Measurements from ENCODE around the gene REPIN1.

REPIN1 gene

DNA sequence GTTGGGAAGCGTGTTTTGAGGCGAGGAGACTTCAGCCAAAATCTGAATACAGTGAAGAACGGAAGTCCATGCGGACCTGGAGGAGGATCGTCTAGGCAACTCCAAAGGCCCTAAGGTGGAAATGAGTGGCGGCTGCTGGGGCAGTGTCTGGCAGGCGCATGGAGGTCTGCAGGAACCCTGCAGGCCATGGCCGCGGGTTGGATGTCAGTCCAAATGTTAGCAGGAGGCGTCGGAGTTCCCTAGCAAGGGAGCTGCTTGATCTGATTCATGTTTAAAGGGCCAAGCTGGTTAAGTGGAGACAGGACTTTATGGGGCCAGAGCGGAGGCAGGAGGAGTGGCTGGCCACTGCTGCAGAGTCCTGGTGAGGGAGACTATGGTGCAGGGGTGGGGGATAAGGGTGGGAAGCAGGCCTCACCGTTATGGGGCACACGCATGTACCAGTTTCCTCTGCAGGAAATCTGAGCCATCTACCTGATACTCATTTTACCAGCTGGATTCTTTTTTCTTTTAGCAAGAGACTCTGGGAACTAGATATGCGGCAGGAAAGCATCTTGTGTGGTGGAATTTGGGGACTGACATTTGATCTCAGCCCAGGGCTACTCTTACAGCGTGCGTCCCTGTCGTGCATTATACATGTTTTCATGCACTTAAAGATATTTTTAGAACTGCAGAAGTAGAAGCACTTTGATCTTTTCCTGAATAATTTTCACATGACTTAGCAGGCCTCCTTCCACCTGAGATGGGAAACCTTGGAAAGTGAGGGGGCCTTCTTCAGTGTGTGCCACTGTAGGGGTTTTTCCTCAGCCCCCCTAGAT lies 6.6 kb upstream of the REPIN1 start:
- no peak for DNase-seq

- no peak for DNase-seq
These were observed 5.3 kb upstream of the REPIN1 start for GRCh38 chr7:150363370-150363769.

DNA sequence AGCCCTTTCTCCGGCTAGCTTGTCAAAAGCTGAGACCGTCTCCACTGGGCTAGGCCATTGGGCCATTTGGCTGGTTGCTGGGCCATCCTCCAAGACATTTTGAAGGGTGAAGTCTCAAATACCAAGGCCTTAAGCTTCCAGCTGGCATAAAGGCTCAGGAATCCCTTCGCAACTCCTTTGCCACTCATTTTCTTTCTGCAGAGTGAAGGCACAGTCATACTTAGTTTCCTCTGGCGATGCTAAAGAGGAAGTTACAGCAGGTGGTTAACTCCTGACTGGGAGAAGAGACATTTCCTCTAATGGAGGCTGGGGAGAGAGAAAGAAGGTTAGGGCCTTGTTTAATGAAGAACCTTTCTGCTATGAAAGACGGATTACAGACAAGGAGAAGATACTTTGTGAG lies 4.8 kb upstream of the REPIN1 start:
- no peak for DNase-seq

DNA sequence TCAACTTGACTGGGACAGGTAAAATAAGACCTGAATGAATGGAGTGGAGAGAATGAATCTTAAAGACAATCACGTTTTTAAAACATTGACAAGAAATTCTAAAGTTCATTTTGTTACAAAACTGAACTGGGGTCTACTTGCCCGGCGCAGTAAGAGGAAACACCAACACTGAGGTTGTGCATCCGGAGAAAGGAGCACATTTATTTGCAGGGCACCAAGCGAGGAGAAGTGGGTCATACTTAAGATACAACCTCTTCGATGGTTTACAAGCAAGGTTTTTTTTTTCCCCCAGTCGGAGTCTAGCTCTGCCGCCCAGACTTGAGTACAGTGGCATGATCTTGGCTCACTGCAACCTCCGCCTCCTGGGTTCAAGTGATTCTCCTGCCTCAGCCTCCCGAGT lies 3.4 kb upstream of the REPIN1 start:
- no peak for DNase-seq

- DNase-seq: no peak
These were observed 2.8 kb upstream of the REPIN1 start for GRCh38 chr7:150365673-150366398.

- no peak for DNase-seq
These were observed 936 bp upstream of the REPIN1 start for GRCh38 chr7:150367677-150368095.

- peak; percentile 11 for DNase-seq
These were observed 494 bp downstream of the REPIN1 start for GRCh38 chr7:150368884-150369747.

DNA sequence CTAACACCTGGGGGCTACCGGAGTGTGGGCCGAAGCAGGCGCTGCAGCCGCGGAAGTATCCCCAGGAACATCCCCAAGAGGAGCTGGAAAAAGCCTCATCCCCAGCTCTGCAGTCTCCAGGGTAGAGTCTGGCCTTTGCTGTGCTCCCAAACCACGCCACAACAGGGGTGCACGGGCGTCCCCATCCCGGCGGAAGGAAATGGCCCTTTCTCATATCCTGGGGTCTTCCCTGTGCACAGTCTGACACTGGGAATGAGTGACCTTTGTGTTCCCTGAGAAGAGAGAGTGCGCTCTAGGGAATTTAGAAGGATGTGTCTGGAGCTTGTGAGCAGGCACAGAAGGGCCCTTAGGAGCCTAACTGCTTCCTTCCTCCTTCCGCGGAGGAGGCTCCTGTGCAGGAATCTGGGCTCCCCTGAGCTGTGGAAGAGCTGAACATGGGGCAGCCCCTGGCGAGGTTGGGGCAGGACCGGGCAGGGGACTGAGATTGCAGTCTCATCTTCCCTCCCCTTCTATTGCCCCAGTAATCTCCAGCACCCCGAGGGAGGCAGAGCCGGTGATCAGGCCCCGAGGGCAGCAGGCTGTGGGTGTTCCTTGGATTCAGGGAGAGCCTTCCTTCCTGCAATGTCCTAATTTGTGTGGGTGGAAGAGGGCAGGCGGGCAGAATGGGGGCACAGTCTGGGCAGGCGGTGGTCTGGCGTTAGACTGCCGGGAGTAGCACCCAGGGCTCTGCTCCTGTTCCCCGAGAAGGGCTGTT lies 1.3 kb downstream of the REPIN1 start:
- DNase-seq: no peak

DNA sequence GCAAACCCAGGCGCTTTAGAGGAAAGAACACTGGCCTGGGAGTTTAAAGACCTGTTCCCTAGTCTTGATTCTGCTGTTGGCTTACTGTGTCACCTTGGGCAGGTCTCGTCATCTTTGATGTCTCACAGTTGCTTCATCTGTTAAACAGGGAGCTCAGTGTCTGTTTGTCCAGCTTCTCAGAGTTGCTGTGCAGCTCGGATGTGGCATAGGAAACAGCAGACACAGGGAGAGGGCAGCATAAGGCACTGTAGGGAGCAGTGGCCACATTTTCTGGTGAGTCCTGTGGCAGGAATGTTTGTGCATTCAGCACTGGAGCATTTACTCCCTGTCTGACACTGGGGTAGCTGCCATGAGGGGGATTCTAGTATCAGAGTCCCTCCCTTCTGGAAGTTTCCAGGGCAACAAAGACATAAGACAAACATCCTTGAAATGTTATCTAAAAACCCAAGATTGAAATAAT lies 2.0 kb downstream of the REPIN1 start:
- DNase-seq: no peak

DNA sequence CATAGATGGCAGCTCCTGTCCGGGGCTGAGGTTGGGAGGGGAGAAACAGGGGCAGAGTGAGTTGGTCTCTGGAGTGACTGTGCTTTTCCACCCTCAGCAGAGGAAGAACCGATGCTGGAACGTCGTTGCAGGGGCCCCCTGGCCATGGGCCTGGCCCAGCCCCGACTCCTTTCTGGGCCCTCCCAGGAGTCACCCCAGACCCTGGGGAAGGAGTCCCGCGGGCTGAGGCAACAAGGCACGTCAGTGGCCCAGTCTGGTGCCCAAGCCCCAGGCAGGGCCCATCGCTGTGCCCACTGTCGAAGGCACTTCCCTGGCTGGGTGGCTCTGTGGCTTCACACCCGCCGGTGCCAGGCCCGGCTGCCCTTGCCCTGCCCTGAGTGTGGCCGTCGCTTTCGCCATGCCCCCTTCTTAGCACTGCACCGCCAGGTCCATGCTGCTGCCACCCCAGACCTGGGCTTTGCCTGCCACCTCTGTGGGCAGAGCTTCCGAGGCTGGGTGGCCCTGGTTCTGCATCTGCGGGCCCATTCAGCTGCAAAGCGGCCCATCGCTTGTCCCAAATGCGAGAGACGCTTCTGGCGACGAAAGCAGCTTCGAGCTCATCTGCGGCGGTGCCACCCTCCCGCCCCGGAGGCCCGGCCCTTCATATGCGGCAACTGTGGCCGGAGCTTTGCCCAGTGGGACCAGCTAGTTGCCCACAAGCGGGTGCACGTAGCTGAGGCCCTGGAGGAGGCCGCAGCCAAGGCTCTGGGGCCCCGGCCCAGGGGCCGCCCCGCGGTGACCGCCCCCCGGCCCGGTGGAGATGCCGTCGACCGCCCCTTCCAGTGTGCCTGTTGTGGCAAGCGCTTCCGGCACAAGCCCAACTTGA lies 2.7 kb downstream of the REPIN1 start:
- DNase-seq: no peak

GRCh38 chr7:150371996-150372270 lies 3.3 kb downstream of the REPIN1 start:
- DNase-seq: no peak

DNA sequence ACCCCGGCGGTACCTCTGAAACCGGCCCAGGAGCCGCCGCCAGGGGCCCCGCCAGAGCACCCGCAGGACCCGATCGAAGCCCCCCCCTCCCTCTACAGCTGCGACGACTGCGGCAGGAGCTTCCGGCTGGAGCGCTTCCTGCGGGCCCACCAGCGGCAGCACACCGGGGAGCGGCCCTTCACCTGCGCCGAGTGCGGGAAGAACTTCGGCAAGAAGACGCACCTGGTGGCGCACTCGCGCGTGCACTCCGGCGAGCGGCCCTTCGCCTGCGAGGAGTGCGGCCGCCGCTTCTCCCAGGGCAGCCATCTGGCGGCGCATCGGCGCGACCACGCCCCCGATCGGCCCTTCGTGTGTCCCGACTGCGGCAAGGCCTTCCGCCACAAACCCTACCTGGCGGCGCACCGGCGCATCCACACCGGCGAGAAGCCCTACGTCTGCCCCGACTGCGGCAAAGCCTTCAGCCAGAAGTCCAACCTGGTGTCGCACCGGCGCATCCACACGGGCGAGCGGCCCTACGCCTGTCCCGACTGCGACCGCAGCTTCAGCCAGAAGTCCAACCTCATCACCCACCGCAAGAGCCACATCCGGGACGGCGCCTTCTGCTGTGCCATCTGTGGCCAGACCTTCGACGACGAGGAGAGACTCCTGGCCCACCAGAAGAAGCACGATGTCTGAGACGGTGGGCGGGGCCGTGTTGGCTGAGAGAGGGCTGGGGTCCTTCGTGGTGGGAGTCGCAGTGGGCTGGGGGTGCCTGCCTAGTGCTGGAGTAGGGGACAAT lies 3.8 kb downstream of the REPIN1 start:
- DNase-seq: no peak

- DNase-seq: no peak
These were observed 4.6 kb downstream of the REPIN1 start for GRCh38 chr7:150373049-150373801.

DNA sequence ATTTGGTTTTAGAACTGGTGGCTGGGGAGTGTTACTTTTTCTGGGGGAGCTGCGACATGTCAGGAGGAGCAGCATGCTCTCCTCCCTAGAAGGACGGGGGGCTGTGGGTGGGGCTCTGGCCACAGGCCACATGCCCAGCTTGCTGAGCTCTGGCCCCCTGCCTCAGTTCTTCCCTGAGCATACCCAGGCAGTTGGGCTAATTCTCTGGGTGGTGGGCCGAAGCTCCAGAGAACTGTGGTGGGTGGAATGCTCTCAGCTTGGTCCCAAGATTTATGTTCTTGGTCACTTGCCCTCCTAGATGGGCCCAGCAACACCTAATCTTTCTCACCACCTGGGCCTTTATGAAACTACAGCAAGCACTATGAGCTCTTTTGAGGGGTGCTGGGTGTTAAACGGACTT lies 5.4 kb downstream of the REPIN1 start:
- DNase-seq: no peak

DNA sequence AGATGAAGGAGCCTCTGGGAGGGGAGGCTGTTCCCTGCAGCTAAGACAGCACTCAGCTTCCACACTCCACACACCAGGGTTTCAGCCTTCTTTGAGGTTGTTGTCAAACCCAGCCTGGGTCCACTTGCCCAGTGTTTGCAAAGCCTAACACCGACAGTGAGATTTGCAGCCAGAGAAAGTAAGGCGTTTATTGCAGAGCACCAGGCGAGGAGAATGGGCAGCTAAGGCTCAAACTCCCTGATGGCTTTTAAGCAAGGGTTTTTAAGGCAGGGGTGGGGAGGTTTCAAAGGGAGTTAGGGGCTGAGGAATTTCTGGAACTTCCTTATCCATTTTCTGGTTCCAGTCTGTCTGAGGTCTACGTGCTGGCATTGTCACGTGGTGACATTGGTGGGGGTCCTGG lies 5.8 kb downstream of the REPIN1 start:
- no peak for DNase-seq

DNA sequence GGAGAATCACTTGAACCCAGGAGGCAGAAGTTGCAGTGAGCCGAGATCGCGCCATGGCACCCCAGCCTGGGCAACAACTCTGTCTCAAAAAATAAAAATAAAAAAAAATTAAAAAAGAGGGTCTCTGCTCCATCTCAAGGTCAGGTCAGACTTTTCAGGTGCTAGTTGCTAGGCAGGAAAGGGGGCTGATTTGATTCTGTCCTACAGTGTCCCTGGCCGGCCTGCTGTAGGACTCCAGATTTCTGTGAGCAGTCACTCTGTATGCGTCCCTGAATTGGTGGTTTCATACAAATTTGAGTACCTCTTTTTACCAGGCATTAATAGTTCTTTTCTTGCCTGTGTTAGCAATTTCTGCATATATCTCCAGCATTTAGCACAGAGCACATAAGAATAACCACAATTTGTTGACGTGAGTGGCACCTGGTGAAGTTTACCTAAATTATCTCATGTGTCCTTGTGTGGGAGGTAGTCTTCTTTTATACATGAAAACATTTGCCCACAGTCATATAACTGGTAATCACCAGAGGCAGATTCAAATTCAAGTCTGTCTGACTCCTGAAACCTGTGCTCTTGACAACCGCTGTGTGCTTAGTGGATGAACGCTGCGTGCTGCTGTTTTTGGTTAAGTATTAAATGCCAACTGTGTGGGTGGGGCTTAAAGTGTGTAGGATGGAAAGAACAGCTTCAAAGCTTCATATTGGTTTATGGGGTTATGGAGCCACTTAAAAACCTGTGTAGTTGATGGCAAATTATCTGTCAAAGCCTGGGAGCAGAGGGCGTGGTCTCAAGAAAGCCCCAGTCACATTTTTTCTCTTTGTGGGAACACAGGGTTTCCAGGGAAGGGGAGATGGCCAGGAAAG lies 7.3 kb downstream of the REPIN1 start:
- no peak for DNase-seq

DNA sequence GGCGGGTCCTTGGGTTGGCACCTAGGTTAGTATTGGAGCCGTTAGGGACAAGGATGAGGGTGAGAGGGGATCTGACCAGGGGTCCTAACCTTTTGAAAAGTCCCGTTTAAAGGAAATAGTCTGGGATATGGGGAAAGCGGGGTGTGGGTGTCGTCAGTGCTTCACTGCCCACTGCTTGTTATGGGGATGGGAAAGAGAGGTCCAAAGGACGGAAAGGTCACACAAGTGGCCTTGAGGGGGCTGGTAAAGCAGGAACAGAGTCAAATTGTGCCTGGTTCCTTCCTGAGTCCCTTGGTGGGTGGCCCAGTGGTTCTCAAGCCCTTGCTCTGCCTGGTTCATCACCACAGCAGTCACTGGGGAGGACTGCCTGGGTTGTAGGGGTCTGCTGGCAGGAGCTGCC lies 7.9 kb downstream of the REPIN1 start:
- no peak for DNase-seq

DNA sequence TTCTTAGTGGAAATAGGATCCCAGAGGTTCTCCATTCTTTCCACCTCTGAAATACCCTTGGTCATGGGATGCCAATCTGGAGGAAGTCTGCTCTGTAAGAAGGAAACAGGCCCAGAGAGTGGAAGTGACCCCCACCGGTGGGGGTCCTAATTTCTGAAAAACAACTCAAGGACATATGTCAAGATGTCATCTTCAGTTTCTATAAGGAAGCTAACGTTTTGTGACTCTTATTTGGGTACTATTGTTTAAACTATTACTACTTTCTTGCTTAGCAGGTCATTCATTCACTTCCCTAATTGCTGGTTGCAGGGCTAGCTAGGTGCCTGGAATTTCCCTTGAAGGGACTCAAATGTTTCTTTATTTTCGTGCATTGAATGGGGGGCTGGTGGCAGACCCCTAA lies 8.6 kb downstream of the REPIN1 start:
- no peak for DNase-seq

- DNase-seq: no peak
These were observed 9.0 kb downstream of the REPIN1 start for GRCh38 chr7:150377635-150378034.
